Choroid plexus epithelial cell (primary cell): Measurements from ENCODE around the gene RFTN2.
"Not testable (repeated sequence)": the region's sequence is repeated elsewhere in the genome, so short reads cannot be mapped to it uniquely, and the experiment has no call there.

Experiments used
- DNase-seq: peaks from one replicate; pipeline ENCODE4 v3.0.0-alpha.2; 2010; ENCODE audit warnings: low read depth
- H3K4me3 ChIP-seq: 2 replicates; pipeline ENCODE4 v1.5.1; 2011; ENCODE audit warnings: low read depth, mild to moderate bottlenecking, control low read depth, low read length, moderate library complexity
- TF ChIP-seq, protein P1 (sequence below): conservative IDR thresholded peaks from 2 replicates; pipeline ENCODE4 v1.5.1; 2011; ENCODE audit warnings: low read depth, mild to moderate bottlenecking, control low read depth, inconsistent platforms, low read length, moderate library complexity

Gene RFTN2

GRCh38 chr2:197695206-197695605 lies 19.8 kb upstream of the RFTN2 start:
- DNase-seq, H3K4me3 ChIP-seq: not testable (repeated sequence)

DNA sequence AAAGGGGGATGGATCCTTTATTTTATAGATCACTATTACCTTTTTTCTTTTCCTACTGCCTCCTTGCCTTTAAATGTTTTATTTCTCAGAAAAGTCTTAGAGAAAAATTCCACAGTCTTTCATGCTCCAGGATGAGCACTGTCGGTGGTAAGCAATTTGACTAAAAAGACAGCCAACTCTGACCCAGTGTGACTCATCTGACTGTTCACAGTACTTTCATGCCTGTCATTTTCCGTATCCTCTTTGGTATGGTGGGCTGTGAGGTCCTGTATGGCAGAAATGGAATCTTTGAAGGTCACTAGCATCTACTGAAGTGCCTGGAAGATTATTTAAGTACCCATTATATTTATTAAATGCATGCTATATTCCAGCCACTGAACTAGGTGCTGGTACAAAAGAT lies 2.1 kb upstream of the RFTN2 start:
- DNase-seq, result peak; percentile 67
- no peak overlapping the region for H3K4me3 ChIP-seq
- TF ChIP-seq, protein P1, sequence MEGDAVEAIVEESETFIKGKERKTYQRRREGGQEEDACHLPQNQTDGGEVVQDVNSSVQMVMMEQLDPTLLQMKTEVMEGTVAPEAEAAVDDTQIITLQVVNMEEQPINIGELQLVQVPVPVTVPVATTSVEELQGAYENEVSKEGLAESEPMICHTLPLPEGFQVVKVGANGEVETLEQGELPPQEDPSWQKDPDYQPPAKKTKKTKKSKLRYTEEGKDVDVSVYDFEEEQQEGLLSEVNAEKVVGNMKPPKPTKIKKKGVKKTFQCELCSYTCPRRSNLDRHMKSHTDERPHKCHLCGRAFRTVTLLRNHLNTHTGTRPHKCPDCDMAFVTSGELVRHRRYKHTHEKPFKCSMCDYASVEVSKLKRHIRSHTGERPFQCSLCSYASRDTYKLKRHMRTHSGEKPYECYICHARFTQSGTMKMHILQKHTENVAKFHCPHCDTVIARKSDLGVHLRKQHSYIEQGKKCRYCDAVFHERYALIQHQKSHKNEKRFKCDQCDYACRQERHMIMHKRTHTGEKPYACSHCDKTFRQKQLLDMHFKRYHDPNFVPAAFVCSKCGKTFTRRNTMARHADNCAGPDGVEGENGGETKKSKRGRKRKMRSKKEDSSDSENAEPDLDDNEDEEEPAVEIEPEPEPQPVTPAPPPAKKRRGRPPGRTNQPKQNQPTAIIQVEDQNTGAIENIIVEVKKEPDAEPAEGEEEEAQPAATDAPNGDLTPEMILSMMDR, result no peak

- DNase-seq, result no peak
- TF ChIP-seq, protein P1, result no peak
- no peak overlapping the region for H3K4me3 ChIP-seq
Observed at GRCh38 chr2:197677056-197677455, 1.7 kb upstream of the RFTN2 start.

DNA sequence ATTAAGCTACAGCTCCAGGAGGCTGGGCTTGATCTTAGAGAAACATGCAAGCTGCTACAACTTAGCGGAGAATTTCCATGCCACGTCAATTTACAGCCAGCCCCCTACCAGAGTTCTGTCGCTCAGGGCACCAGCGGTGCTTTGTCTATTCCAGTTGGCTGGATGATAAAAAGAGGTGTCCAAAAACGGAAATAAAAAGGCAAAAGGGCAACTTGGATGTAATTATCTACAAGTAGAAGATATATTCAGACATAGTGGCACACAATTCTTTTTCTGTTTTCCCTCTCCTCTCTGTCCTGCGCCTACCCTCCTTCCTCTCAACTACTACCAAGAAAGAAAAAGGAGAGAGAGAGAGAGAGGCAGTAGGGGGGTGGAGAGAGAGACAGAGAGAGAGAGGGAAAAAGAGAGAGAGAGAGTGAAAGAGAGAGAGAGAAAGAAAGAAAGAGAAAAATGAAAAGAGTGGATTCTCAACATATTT lies 363 bp upstream of the RFTN2 start:
- H3K4me3 ChIP-seq, result peak overlapping the region; percentile 63
- TF ChIP-seq, protein P1, result no peak
- DNase-seq, result peak; percentile 94

DNA sequence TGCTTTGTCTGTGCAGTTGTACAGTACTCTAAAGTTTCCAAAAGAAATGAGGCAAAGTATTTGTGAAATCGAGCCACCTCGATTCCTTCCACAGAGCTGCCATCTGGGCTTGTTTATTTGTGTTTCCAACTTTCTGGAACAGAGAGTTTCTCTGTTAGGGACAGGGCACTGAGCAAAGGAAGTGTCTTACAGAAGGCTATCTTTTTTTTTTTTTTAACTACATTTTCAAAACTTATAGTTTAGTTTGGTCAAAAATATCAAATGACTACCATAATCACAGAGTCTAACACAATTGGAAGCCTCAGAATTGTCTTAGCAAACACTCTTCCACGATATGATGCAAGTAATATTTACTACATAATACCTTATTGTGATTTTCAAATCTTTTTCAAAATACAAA lies 796 bp downstream of the RFTN2 start:
- peak; percentile 42 for DNase-seq
- TF ChIP-seq, protein P1, result no peak
- peak overlapping the region; percentile 63 for H3K4me3 ChIP-seq

- peak overlapping the region; percentile 63 for H3K4me3 ChIP-seq
- TF ChIP-seq, protein P1, result no peak
- no peak for DNase-seq
Observed at GRCh38 chr2:197674060-197674459, 1.3 kb downstream of the RFTN2 start.

- TF ChIP-seq, protein P1, result no peak
- DNase-seq, result no peak
- peak overlapping the region; percentile 63 for H3K4me3 ChIP-seq
Observed at GRCh38 chr2:197673606-197674005, 1.8 kb downstream of the RFTN2 start.
